Erythroblast (primary cell): Measurements from ENCODE around the gene HIC1.

Source experiments
- GATA1 ChIP-seq: IDR thresholded peaks from 2 replicates; pipeline ENCODE4 v1.6.1; 2011; ENCODE audit warnings: low read depth, mild to moderate bottlenecking, control low read depth, low read length, moderate library complexity
- POLR2A ChIP-seq: IDR thresholded peaks from 2 replicates; pipeline ENCODE4 v1.6.1; 2011; ENCODE audit warnings: mild to moderate bottlenecking, low read length

- TF ChIP-seq POLR2A (no peak), GATA1 (no peak)
Measured at GRCh38 chr17:2018716-2019510, 36.0 kb upstream of the HIC1 start.
